ENCODE results near the gene TINAGL1.

DNA sequence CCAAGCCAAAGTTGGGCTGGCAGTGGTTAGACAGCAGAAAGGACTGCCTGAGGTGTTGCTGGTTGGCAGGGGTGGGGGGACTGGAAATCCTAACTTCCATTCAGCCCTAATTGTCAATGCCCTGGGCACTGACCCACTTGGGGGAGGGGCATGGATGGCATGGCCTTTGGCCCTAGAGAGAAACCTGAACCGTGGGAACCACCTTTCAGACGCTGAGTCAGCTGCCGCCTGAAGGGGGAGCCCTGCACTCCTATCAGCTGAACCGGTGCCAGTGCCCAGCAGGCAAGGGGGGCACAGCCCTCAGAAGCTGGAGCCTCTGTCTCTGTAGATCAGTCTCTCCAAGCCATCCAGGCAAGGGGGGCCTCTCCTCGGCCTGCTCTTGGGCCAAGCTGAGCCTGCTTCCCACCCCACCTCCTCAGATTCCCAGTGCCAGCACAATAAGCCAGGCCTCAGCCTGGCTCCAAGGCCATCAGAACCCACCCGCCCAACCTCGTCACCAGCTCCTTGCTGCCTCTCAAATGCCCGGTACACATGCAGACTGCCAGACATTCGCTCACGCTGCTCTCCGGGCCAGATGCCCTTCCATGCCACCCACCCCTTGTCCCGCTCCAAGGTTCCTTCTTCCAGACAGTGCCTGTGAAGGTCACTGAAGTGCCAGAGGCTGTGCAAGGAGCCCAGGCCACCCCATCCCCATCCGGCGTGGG is 11.6 kb downstream of the TINAGL1 start:
- TF ChIP-seq, protein P1, sequence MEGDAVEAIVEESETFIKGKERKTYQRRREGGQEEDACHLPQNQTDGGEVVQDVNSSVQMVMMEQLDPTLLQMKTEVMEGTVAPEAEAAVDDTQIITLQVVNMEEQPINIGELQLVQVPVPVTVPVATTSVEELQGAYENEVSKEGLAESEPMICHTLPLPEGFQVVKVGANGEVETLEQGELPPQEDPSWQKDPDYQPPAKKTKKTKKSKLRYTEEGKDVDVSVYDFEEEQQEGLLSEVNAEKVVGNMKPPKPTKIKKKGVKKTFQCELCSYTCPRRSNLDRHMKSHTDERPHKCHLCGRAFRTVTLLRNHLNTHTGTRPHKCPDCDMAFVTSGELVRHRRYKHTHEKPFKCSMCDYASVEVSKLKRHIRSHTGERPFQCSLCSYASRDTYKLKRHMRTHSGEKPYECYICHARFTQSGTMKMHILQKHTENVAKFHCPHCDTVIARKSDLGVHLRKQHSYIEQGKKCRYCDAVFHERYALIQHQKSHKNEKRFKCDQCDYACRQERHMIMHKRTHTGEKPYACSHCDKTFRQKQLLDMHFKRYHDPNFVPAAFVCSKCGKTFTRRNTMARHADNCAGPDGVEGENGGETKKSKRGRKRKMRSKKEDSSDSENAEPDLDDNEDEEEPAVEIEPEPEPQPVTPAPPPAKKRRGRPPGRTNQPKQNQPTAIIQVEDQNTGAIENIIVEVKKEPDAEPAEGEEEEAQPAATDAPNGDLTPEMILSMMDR (IDR thresholded peaks at IDR 0.05; ENCODE audit: insufficient read depth, low read length, poor library complexity, severe bottlenecking): peak; percentile 81
- no peak for TF ChIP-seq EZH2phosphoT487 (conservative IDR thresholded peaks at IDR 0.05; ENCODE audit: low read length)
